H1 (cell line): ENCODE data around the gene RFNG. TPM values are rescaled to one million over a fixed set of nuclear protein-coding genes. Genes with fewer than 3 reads are reported as not detected.

ENCODE experiments used
- CHD7 ChIP-seq: fragments of 300-600 bp; sonication (generic); IDR thresholded peaks from 2 replicates; pipeline ENCODE4 v1.7.1; 2012; ENCODE audit warnings: low read length, moderate library complexity, mild to moderate bottlenecking, inconsistent platforms; ENCODE audit not compliant: insufficient replicate concordance
- EGR1 ChIP-seq: IDR thresholded peaks from 2 replicates; pipeline ENCODE4 v1.6.1; 2011; ENCODE audit warnings: low read depth, low read length, borderline replicate concordance
- EZH2 ChIP-seq: fragments of 200-600 bp; sonication (generic); IDR thresholded peaks from 2 replicates; pipeline ENCODE4 v1.7.1; 2012; ENCODE audit warnings: low read depth, mild to moderate bottlenecking, moderate library complexity, low read length, inconsistent platforms; ENCODE audit not compliant: severe bottlenecking
- FOSL1 ChIP-seq: IDR thresholded peaks from 2 replicates; pipeline ENCODE4 v1.6.1; 2011; ENCODE audit warnings: mild to moderate bottlenecking, low read depth, low read length, moderate library complexity; ENCODE audit not compliant: insufficient read depth
- KDM4A ChIP-seq: IDR thresholded peaks from one replicate; pipeline ENCODE4 v1.7.1; 2012; ENCODE audit warnings: low read depth, mild to moderate bottlenecking, moderate library complexity, low read length, inconsistent platforms; ENCODE audit not compliant: severe bottlenecking
- KDM5A ChIP-seq: fragments of 200-600 bp; IDR thresholded peaks from 2 replicates; pipeline ENCODE4 v1.7.1; 2012; ENCODE audit warnings: mild to moderate bottlenecking, low read length, inconsistent platforms, mixed read lengths
- POU5F1 ChIP-seq: IDR thresholded peaks from 2 replicates; pipeline ENCODE4 v1.6.1; 2011; ENCODE audit warnings: low read depth, mild to moderate bottlenecking, low read length, moderate library complexity
- RFX5 ChIP-seq: IDR thresholded peaks from 2 replicates; pipeline ENCODE4 v1.6.1; 2011; ENCODE audit warnings: low read depth, low read length, improper control_type of control experiment, borderline replicate concordance
- SIX5 ChIP-seq: IDR thresholded peaks from 2 replicates; pipeline ENCODE4 v1.6.1; 2011; ENCODE audit warnings: mild to moderate bottlenecking, low read depth, low read length
- polyA plus RNA-seq, 7 experiments: library from polyadenylated mRNA; depleted of rRNA in 3 of 7; stranded (reverse) in 5 of 7; unstranded in 2 of 7; fragments of >200 nt in 5 of 7; fragments of 200-250 nt in 2 of 7; gene quantifications; 1 replicate in 5 of 7; 2 replicates in 1 of 7; 4 replicates in 1 of 7; pipeline versions ENCODE4 v1.2.1 to v1.2.3, GENCODE V29; 2011 to 2013; ENCODE audit warnings: missing spikeins in 2 of 7, mixed read lengths in 2 of 7
- total RNA-seq: library from RNA; stranded (reverse); fragmentation: NEBNext Ultra II Directional; extraction: Animal tissue kit (Norgen Biotek cat#: 25700); gene quantifications from 2 replicates; pipeline ENCODE4 v1.2.1, GENCODE V29; 2021
- TF ChIP-seq, protein P1 (sequence below): IDR thresholded peaks from 2 replicates; pipeline ENCODE4 v1.6.1; 2012; ENCODE audit warnings: low read length, inconsistent platforms

The RFNG gene
- total and polyA plus RNA-seq, 2 of the 8 experiments (the other 6 are each of a cell fraction or from before 2014, with no cell fraction given): 26.7 to 28.4 TPM

GRCh38 chr17:81999587-81999975 is 52.0 kb downstream of the RFNG start (continued):
- no peak for TF ChIP-seq CHD7
- TF ChIP-seq POU5F1: no peak
- no peak for TF ChIP-seq EZH2
- TF ChIP-seq KDM5A: no peak
- TF ChIP-seq EGR1: no peak
- no peak for TF ChIP-seq SIX5
- TF ChIP-seq, protein P1, sequence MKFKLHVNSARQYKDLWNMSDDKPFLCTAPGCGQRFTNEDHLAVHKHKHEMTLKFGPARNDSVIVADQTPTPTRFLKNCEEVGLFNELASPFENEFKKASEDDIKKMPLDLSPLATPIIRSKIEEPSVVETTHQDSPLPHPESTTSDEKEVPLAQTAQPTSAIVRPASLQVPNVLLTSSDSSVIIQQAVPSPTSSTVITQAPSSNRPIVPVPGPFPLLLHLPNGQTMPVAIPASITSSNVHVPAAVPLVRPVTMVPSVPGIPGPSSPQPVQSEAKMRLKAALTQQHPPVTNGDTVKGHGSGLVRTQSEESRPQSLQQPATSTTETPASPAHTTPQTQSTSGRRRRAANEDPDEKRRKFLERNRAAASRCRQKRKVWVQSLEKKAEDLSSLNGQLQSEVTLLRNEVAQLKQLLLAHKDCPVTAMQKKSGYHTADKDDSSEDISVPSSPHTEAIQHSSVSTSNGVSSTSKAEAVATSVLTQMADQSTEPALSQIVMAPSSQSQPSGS: no peak
- no peak for TF ChIP-seq RFX5
- no peak for TF ChIP-seq KDM4A
- no peak for TF ChIP-seq FOSL1
